Nephron (organoid): ENCODE data around the gene MTRR.

Experiments
- H3K27ac Mint-ChIP-seq, 3 experiments: 2 replicates each; pipeline ENCODE4 v1.8.0; 2020; ENCODE audit warnings: mixed read lengths in 3 of 3, mild to moderate bottlenecking in 2 of 3, moderate library complexity in 1 of 3
- H3K27me3 Mint-ChIP-seq: 2 replicates; pipeline ENCODE4 v1.8.0; 2021; ENCODE audit warnings: low read depth, mild to moderate bottlenecking, moderate library complexity, mixed read lengths
- H3K36me3 Mint-ChIP-seq: 2 replicates; pipeline ENCODE4 v1.8.0; 2020; ENCODE audit warnings: low read depth, mixed read lengths
- H3K4me1 Mint-ChIP-seq: 2 replicates; pipeline ENCODE4 v1.8.0; 2020; ENCODE audit warnings: mixed read lengths
- H3K4me3 Mint-ChIP-seq, 3 experiments: 2 replicates each; pipeline ENCODE4 v1.8.0; 2020; ENCODE audit warnings: mild to moderate bottlenecking in 3 of 3, mixed read lengths in 3 of 3, moderate library complexity in 2 of 3
- H3K9me3 Mint-ChIP-seq: 2 replicates; pipeline ENCODE4 v1.8.0; 2020; ENCODE audit warnings: mixed read lengths
- CTCF ChIP-seq, 3 experiments: fragments of 200-600 bp; sonication (generic); IDR thresholded peaks; one replicate each; pipeline ENCODE4 v1.5.0; 2021; ENCODE audit warnings: antibody characterized with exemption in 3 of 3; ENCODE audit not compliant: unreplicated experiment in 3 of 3

Gene MTRR

GRCh38 chr5:7877851-7878250 is 8.9 kb downstream of the MTRR start:
- Mint-ChIP-seq H3K4me1 (no peaks in the 10 kb centered on the region), H3K9me3 (no peaks in the 10 kb centered on the region), H3K4me3 (no peak overlapping the region), H3K36me3 (peaks cover 53% of the 10 kb centered on the region), H3K27ac (peak overlapping the region in 1 of 3 experiments; percentile 13), H3K27me3 (no peaks in the 10 kb centered on the region)
- no peak for TF ChIP-seq CTCF (IDR thresholded peaks at IDR 0.05; ENCODE audit: unreplicated experiment in 3 of 3)

- Mint-ChIP-seq H3K27ac (peak overlapping the region in 1 of 3 experiments; percentile 24), H3K36me3 (peaks cover 59% of the 10 kb centered on the region), H3K4me1 (no peaks in the 10 kb centered on the region), H3K9me3 (no peaks in the 10 kb centered on the region), H3K4me3 (no peak overlapping the region), H3K27me3 (no peaks in the 10 kb centered on the region)
- no peak for TF ChIP-seq CTCF (IDR thresholded peaks at IDR 0.05; ENCODE audit: unreplicated experiment in 3 of 3)
Measured at GRCh38 chr5:7878381-7878873, 9.5 kb downstream of the MTRR start.

GRCh38 chr5:7881091-7881490 is 12.1 kb downstream of the MTRR start:
- no peak for TF ChIP-seq CTCF (IDR thresholded peaks at IDR 0.05; ENCODE audit: unreplicated experiment in 3 of 3)
- Mint-ChIP-seq H3K4me3 (no peak overlapping the region), H3K9me3 (no peaks in the 10 kb centered on the region), H3K27ac (no peak overlapping the region), H3K36me3 (peaks cover 54% of the 10 kb centered on the region), H3K27me3 (no peaks in the 10 kb centered on the region), H3K4me1 (no peaks in the 10 kb centered on the region)

- H3K27ac Mint-ChIP-seq = no peak overlapping the region
- H3K36me3 Mint-ChIP-seq = peaks cover 56% of the 10 kb centered on the region
- no peaks in the 10 kb centered on the region for H3K4me1 Mint-ChIP-seq
- no peaks in the 10 kb centered on the region for H3K27me3 Mint-ChIP-seq
- H3K9me3 Mint-ChIP-seq = no peaks in the 10 kb centered on the region
- TF ChIP-seq CTCF (IDR thresholded peaks at IDR 0.05; ENCODE audit: unreplicated experiment in 3 of 3) = no peak
- no peak overlapping the region for H3K4me3 Mint-ChIP-seq
Measured at GRCh38 chr5:7881816-7882215, 12.9 kb downstream of the MTRR start.

GRCh38 chr5:7882926-7883325 is 14.0 kb downstream of the MTRR start:
- no peak for TF ChIP-seq CTCF (IDR thresholded peaks at IDR 0.05; ENCODE audit: unreplicated experiment in 3 of 3)
- H3K27me3 Mint-ChIP-seq = no peaks in the 10 kb centered on the region
- H3K4me3 Mint-ChIP-seq = no peak overlapping the region
- no peaks in the 10 kb centered on the region for H3K9me3 Mint-ChIP-seq
- no peak overlapping the region for H3K27ac Mint-ChIP-seq
- no peaks in the 10 kb centered on the region for H3K4me1 Mint-ChIP-seq
- peaks cover 55% of the 10 kb centered on the region for H3K36me3 Mint-ChIP-seq

- Mint-ChIP-seq H3K4me1 (no peaks in the 10 kb centered on the region), H3K27ac (no peak overlapping the region), H3K9me3 (no peaks in the 10 kb centered on the region), H3K27me3 (no peaks in the 10 kb centered on the region), H3K4me3 (no peak overlapping the region), H3K36me3 (peaks cover 56% of the 10 kb centered on the region)
- TF ChIP-seq CTCF (IDR thresholded peaks at IDR 0.05; ENCODE audit: unreplicated experiment in 3 of 3) = no peak
Measured at GRCh38 chr5:7884491-7885267, 15.7 kb downstream of the MTRR start.
